T-helper 1 cell (primary cell): ENCODE data around the gene MRRF.
"Not testable (repeated sequence)": the region's sequence is repeated elsewhere in the genome, so short reads cannot be mapped to it uniquely, and the experiment has no call there.

ENCODE experiments used
- DNase-seq, 5 donors: peaks; one replicate each; pipeline ENCODE4 v3.0.0-alpha.2; 2012 to 2020

Gene MRRF

DNA sequence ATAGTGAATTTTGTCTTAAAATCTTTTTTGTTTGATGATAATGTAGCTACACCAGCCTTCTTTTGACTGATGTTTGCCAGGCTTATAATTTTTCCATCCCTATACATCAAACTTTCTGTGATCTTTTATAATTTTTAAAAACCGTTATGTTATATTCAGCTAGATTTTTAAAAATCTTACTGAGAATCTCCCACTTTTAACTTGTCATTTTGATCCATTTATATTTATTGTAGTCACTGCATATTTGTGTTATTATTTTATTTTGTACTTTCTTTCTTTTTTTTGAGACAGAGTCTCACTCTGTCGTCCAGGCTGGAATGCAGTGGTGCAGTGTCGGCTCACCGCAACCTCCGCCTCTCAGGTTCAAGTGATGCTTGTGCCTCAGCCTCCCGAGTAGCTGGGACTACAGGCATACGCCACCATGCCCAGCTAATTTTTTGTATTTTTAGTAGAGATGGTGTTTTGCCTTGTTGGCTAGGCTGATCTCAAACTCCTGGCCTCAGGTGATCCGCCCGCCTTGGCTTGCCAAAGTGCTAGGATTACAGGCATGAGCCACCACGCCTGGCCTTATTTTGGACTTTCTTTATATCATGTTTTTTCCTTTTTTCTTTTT is 12.7 kb downstream of the MRRF start:
- no peak for DNase-seq

DNA sequence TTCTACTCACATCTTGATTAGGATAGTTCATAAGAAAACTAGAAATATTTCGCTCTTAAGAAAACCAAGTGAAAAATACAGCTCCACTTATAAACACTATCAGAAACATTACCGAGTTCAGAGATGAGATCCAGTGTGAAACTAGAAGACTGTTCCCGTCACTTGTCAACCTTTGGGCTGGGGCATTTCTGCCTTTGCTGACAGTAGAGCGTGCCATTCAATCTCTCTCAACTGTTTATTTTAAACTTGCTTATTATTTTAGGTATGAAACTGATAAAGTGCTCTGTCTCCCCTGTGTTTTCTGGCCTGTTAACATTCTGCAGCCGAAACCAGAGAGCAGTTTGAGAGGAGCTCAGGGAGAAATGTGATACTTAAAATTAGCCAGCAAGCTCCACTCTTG is 16.7 kb downstream of the MRRF start:
- DNase-seq, result no peak

- DNase-seq, result no peak
These were observed 22.1 kb downstream of the MRRF start for GRCh38 chr9:122286764-122287163.

DNA sequence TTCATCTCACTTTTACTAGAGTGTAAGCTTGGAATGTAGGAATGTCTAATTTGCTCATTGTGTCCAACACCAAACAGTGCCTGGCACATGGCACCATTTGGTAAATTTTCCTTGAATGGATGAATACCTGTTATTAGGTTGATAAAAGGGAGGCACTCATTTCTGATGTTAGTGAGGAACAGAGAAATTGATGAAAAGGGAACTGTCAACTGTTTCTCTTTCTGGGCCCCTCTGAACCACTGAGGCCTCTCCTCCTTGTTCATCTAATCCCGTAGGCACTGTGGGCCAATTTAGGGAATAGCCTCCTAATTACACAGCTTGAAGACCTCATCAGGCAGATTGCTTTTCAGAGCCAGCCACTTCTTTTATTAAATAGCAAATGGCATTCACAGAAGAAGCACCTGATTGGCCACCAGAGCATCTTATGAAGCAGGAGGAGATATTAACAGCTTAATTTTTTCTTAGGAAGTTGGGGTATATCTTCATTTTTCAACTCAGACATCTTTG is 22.6 kb downstream of the MRRF start:
- no peak for DNase-seq

- no peak for DNase-seq
These were observed 26.8 kb downstream of the MRRF start for GRCh38 chr9:122291458-122291857.

- DNase-seq, result no peak
These were observed 29.8 kb downstream of the MRRF start for GRCh38 chr9:122294531-122294930.

GRCh38 chr9:122297512-122297911 is 32.8 kb downstream of the MRRF start:
- no peak for DNase-seq

DNA sequence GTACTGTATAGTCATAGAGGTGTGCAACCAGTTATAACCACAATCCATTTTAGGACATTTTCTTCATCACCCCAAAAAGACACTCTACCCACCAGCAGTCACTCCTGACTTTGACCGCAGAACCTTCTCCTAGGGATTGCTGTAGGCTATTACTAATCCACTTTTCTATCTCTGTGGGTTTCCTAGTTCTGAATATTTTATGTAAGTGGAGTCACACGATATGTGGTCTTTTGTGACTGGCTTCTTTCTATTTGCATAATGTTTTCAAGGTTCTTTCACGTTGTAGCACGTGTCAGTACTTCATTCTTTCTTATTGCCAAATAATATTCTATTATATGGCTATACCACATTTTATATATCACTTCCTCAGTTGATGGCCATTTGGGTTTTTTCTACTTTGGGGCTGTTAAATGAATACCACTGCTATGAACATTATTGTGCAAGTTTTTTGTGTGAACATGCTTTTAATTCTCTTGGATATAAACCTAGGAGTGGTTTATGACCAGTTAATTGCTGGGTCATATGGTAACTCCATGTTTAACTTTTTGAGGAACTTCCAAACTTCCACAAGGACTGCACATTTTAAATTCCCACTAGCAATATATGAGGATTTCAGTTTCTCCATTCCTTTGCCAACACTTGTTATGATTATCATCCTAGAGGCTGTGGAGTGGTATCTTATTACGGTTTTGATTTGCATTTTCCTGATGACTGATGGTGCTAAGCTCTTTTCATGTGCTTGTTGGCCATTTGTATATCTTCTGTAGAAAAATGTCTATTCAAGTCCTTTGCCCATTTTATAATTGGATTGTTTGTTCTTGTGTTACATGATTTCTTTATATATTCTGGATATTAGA is 37.8 kb downstream of the MRRF start:
- no peak for DNase-seq

DNA sequence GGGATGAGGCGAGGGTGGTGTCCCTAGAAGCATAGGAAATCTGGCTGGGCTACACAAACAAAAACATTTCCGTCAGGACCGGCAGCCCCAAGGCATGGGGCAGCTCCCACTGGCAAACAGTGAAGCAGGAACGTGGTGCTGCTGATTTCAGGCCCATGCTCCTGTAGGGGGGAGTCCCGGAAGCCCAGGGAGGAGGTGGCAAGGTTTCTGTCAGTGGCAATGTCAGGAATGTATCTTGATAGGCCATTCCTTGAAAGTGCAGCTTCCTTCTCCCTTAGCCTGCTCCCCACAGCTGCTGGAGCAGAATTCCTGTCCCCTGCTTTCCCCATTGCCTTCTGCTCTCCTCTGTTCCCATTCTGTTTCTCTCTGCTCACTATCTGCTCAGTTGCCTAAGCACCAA is 42.4 kb downstream of the MRRF start:
- DNase-seq, result no peak

DNA sequence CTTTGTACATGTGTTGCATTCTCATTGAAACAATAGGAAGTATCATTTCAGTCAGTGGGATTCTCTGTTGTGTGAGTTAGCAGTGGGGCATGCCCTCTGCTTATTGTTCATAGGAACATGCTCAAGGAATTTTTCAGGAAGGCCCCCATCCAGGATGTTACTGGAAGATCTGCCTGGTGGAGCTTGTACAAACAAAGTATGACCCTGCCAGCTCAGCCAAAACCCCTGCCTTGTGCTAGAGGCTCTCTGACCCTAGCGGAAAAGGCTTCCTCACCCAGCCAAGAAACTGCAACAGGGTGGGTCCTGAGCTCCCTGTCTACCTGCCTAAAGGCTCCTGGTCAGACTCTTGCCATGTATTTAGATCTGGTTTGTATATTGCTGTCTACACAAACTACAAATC is 43.2 kb downstream of the MRRF start:
- DNase-seq, result no peak

GRCh38 chr9:122309861-122310260 is 45.2 kb downstream of the MRRF start:
- DNase-seq, result no peak

DNA sequence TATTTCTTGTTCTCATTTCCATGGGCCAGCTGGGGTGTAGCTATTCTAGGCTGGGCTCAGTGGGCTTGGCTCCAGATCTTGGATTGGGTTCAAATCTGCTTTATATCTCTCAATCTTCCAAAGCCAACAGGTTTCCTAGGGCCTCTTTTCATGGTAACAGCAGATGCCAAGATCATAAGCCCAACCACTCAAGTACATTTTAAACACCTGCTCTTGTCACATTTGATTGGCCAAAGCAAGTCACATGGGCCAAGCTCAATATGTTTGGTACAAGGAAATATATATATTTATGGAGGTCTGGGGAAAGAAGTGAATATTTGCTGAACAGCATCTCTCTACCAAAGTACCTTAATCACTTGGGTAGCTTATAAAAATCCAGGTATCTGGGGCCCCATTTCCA is 49.5 kb downstream of the MRRF start:
- DNase-seq, result no peak

DNA sequence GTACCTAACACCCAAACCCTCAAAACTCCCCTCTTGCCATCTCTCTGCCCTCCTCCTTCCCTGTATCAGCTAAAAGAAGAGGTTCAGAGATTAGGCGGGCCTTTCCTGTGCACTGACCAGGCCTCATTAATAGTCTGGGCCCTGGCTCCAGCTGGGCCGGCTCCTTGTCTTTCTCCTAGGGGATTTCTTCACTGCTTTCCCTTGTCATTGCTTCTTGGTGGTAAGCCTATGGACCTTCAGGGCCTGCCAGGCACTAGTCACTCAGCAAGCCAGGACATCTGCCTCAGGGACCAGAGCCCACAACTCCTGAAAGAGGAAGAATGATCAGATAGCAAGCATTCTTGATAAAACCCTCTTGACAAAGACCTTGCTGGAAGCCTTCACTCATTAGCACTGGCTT is 50.9 kb downstream of the MRRF start:
- DNase-seq, result no peak

- DNase-seq, result no peak
These were observed 53.6 kb downstream of the MRRF start for GRCh38 chr9:122318284-122318683.

- no peak for DNase-seq
These were observed 55.8 kb downstream of the MRRF start for GRCh38 chr9:122320413-122320881.

GRCh38 chr9:122322553-122322952 is 57.9 kb downstream of the MRRF start:
- no peak for DNase-seq

GRCh38 chr9:122324665-122325064 is 60.0 kb downstream of the MRRF start:
- DNase-seq, result not testable (repeated sequence)

DNA sequence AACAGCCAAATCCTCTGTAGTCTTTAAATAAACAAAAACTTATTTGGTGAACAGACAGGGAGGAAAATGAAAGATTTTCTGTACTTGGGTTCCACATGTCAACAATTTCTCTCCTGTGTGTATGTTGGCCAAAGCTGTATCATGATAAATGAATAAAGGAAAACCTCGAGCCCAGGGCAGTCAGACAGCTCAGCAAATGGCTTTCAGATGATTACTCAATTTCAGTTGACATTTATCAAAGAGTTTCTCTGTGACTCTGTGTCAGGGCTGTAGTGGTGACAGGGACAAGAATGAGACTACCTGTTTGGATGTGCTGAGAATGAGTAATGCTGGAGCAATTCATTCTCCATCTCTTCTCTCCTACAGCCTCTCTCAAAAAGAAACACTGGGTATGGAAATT is 60.4 kb downstream of the MRRF start:
- DNase-seq, result no peak

DNA sequence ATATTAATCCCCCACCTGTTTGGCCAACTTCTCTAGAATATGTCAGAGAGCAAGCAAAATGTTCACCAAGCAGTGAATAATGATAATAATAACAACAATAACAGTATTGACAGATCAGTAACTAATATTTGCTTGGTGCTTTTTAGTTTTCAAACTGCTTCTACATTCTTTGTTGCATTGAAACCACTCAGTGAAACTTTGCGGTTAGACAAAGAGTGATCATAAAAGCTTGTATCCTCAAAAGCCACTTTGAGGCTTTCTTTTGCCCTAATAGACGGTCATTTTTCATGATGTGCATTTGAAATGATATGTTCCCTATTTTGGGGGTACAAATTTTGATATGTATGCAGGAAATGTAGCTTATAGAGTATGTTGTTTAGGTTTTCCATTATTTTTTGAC is 62.5 kb downstream of the MRRF start:
- no peak for DNase-seq

DNA sequence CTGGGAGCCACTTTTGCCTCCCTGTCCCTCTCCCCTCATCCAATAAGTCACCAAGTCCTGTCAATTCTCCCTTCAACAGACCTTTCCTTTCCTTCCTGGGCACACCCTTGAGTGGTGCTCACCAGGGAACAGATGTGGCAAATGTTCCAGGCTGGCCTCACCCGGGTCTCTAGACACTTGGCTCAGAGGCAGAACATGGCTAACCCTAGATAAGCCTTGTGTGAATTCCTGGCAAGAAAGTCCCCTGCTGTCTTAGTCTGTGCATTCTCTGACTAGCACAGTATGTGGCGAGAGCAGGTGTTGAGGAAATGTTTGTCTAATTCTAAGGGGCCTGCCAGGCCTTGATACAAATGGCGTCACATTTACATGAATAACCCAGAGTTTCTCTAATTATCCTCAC is 64.9 kb downstream of the MRRF start:
- no peak for DNase-seq

DNA sequence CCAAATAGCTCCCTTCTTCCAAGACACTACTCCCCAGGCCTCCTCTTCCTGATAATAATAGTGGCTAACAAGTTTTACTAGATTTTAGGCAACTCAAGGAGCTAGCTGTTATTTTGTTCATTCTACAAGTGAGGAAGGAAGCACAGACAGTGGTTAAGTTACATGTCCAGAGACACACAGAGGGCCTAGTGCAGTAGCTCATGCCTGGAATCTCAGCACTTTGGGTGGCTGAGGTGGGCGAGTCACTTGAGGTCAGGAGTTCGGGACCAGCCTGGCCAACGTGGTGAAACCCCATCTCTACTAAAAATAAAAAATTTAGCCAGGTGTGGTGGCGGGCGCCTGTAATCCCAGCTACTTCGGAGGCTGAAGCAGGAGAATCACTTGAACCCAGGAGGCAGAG is 65.8 kb downstream of the MRRF start:
- DNase-seq, result not testable (repeated sequence)

GRCh38 chr9:122331523-122331927 is 66.8 kb downstream of the MRRF start:
- DNase-seq, result no peak

DNA sequence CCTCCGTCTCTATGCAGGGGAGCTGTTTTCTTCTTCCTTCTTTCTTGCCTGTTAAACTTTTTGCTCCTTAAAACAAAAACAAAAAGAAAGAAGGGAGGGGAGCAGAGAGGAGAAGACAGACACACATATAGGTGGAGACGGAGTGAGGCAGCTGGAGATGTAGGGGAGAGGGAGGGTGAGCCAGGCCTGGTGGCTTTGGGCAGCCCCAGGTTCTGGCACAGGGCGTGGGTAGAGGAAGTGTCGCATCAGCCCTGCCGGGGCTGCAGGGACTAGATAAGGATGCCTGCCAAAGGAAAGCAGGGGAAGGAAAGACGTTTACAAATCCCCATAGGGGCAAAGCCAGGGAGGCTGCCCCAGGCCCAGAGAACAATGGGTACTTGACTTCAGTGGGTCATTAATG is 67.4 kb downstream of the MRRF start:
- DNase-seq, result no peak

- DNase-seq, result no peak
These were observed 68.0 kb downstream of the MRRF start for GRCh38 chr9:122332644-122333043.
